Measurements from ENCODE around the gene ZFYVE26.
"Not testable (repeated sequence)": the region's sequence is repeated elsewhere in the genome, so short reads cannot be mapped to it uniquely, and the experiment has no call there.

The ZFYVE26 gene

GRCh38 chr14:67709796-67710195 lies 106.6 kb downstream of the ZFYVE26 start:
- H3K4me1 ChIP-seq (ENCODE audit: control insufficient read depth, insufficient read depth, low read length); H3K9me3 ChIP-seq (ENCODE audit: control insufficient read depth, insufficient read depth, low read length); H3K27me3 ChIP-seq (ENCODE audit: control insufficient read depth, insufficient read depth, low read length); DNase-seq (ENCODE audit: low read depth, low spot score); H3K4me3 ChIP-seq (ENCODE audit: low read length); H3K36me3 ChIP-seq (ENCODE audit: control insufficient read depth, insufficient read depth, low read length); H3K27ac ChIP-seq (ENCODE audit: low read length): not testable (repeated sequence)
- WGBS (ENCODE audit: insufficient coverage, insufficient read length) = no CpG with 5 or more reads among the region's 1 CpG

GRCh38 chr14:67709346-67709745 lies 107.0 kb downstream of the ZFYVE26 start:
- not testable (repeated sequence) for H3K9me3 ChIP-seq (ENCODE audit: control insufficient read depth, insufficient read depth, low read length); H3K27ac ChIP-seq (ENCODE audit: low read length); DNase-seq (ENCODE audit: low read depth, low spot score); H3K27me3 ChIP-seq (ENCODE audit: control insufficient read depth, insufficient read depth, low read length); H3K36me3 ChIP-seq (ENCODE audit: control insufficient read depth, insufficient read depth, low read length); H3K4me3 ChIP-seq (ENCODE audit: low read length); H3K4me1 ChIP-seq (ENCODE audit: control insufficient read depth, insufficient read depth, low read length)

- Histone ChIP-seq H3K27ac (ENCODE audit: low read length) (no peak overlapping the region), H3K4me3 (ENCODE audit: low read length) (no peak overlapping the region), H3K27me3 (ENCODE audit: control insufficient read depth, insufficient read depth, low read length) (no peaks in the 10 kb centered on the region), H3K36me3 (ENCODE audit: control insufficient read depth, insufficient read depth, low read length) (no peaks in the 10 kb centered on the region), H3K4me1 (ENCODE audit: control insufficient read depth, insufficient read depth, low read length) (no peaks in the 10 kb centered on the region), H3K9me3 (ENCODE audit: control insufficient read depth, insufficient read depth, low read length) (no peaks in the 10 kb centered on the region)
- WGBS (ENCODE audit: insufficient coverage, insufficient read length) = no CpG with 5 or more reads among the region's 3 CpGs
- DNase-seq (ENCODE audit: low read depth, low spot score) = no peak
Observed at GRCh38 chr14:67705211-67705610, 111.2 kb downstream of the ZFYVE26 start.

- no peaks in the 10 kb centered on the region for H3K9me3 ChIP-seq (ENCODE audit: control insufficient read depth, insufficient read depth, low read length)
- H3K4me3 ChIP-seq (ENCODE audit: low read length) = no peak overlapping the region
- H3K27me3 ChIP-seq (ENCODE audit: control insufficient read depth, insufficient read depth, low read length) = no peaks in the 10 kb centered on the region
- no peak overlapping the region for H3K27ac ChIP-seq (ENCODE audit: low read length)
- H3K4me1 ChIP-seq (ENCODE audit: control insufficient read depth, insufficient read depth, low read length) = no peaks in the 10 kb centered on the region
- WGBS (ENCODE audit: insufficient coverage, insufficient read length) = no CpG with 5 or more reads among the region's 3 CpGs
- no peaks in the 10 kb centered on the region for H3K36me3 ChIP-seq (ENCODE audit: control insufficient read depth, insufficient read depth, low read length)
- peak; percentile 61 for DNase-seq (ENCODE audit: low read depth, low spot score)
Observed at GRCh38 chr14:67704484-67705089, 111.8 kb downstream of the ZFYVE26 start.

GRCh38 chr14:67703997-67704396 lies 112.4 kb downstream of the ZFYVE26 start:
- WGBS (ENCODE audit: insufficient coverage, insufficient read length) = no CpG with 5 or more reads among the region's 3 CpGs
- H3K27ac ChIP-seq (ENCODE audit: low read length) = no peak overlapping the region
- no peaks in the 10 kb centered on the region for H3K36me3 ChIP-seq (ENCODE audit: control insufficient read depth, insufficient read depth, low read length)

GRCh38 chr14:67701492-67701891 lies 114.9 kb downstream of the ZFYVE26 start, which contains the start of gene RDH12:
TSS of gene RDH12 (plus strand) at chr14:67701886. CDS start at chr14:67722643, 20,757 bp downstream.
- no CpG with 5 or more reads among the region's 8 CpGs for WGBS (ENCODE audit: insufficient coverage, insufficient read length)
- not testable (repeated sequence) for H3K27ac ChIP-seq (ENCODE audit: low read length); H3K4me1 ChIP-seq (ENCODE audit: control insufficient read depth, insufficient read depth, low read length)

More at GRCh38 chr14:67703997-67704396, 112.4 kb downstream of the ZFYVE26 start:
- no peak for DNase-seq (ENCODE audit: low read depth, low spot score)
- Histone ChIP-seq H3K4me1 (ENCODE audit: control insufficient read depth, insufficient read depth, low read length) (no peaks in the 10 kb centered on the region), H3K9me3 (ENCODE audit: control insufficient read depth, insufficient read depth, low read length) (no peaks in the 10 kb centered on the region), H3K4me3 (ENCODE audit: low read length) (no peak overlapping the region), H3K27me3 (ENCODE audit: control insufficient read depth, insufficient read depth, low read length) (no peaks in the 10 kb centered on the region)

GRCh38 chr14:67698179-67698578 lies 118.2 kb downstream of the ZFYVE26 start:
- Histone ChIP-seq H3K27me3 (ENCODE audit: control insufficient read depth, insufficient read depth, low read length) (no peaks in the 10 kb centered on the region), H3K27ac (ENCODE audit: low read length) (no peak overlapping the region), H3K4me3 (ENCODE audit: low read length) (no peak overlapping the region), H3K36me3 (ENCODE audit: control insufficient read depth, insufficient read depth, low read length) (no peaks in the 10 kb centered on the region), H3K9me3 (ENCODE audit: control insufficient read depth, insufficient read depth, low read length) (no peaks in the 10 kb centered on the region), H3K4me1 (ENCODE audit: control insufficient read depth, insufficient read depth, low read length) (no peaks in the 10 kb centered on the region)
- DNase-seq (ENCODE audit: low read depth, low spot score) = no peak
- no CpG with 5 or more reads among the region's 1 CpG for WGBS (ENCODE audit: insufficient coverage, insufficient read length)

More at GRCh38 chr14:67701492-67701891, 114.9 kb downstream of the ZFYVE26 start, which contains the start of gene RDH12:
- H3K36me3 ChIP-seq (ENCODE audit: control insufficient read depth, insufficient read depth, low read length); H3K4me3 ChIP-seq (ENCODE audit: low read length); DNase-seq (ENCODE audit: low read depth, low spot score); H3K9me3 ChIP-seq (ENCODE audit: control insufficient read depth, insufficient read depth, low read length); H3K27me3 ChIP-seq (ENCODE audit: control insufficient read depth, insufficient read depth, low read length): not testable (repeated sequence)

GRCh38 chr14:67697006-67697405 lies 119.4 kb downstream of the ZFYVE26 start:
- no peak overlapping the region for H3K27ac ChIP-seq (ENCODE audit: low read length)
- WGBS (ENCODE audit: insufficient coverage, insufficient read length) = no CpG with 5 or more reads among the region's 4 CpGs
- H3K4me1 ChIP-seq (ENCODE audit: control insufficient read depth, insufficient read depth, low read length) = no peaks in the 10 kb centered on the region

More at GRCh38 chr14:67697006-67697405, 119.4 kb downstream of the ZFYVE26 start:
- no peak for DNase-seq (ENCODE audit: low read depth, low spot score)
- no peaks in the 10 kb centered on the region for H3K9me3 ChIP-seq (ENCODE audit: control insufficient read depth, insufficient read depth, low read length)
- no peaks in the 10 kb centered on the region for H3K27me3 ChIP-seq (ENCODE audit: control insufficient read depth, insufficient read depth, low read length)
- no peak overlapping the region for H3K4me3 ChIP-seq (ENCODE audit: low read length)
- H3K36me3 ChIP-seq (ENCODE audit: control insufficient read depth, insufficient read depth, low read length) = peaks cover 4% of the 10 kb centered on the region; the same call in 1 of the 2 replicates
